Measurements from ENCODE around the gene HBA1.
"Not testable (repeated sequence)": the region's sequence is repeated elsewhere in the genome, so short reads cannot be mapped to it uniquely, and the experiment has no call there.

Gene HBA1

GRCh38 chr16:173928-174769 is 2.3 kb upstream of the HBA1 start:
- not testable (repeated sequence) for FAIRE-seq; DNase-seq (ENCODE audit: low spot score)

- FAIRE-seq (no peak), DNase-seq (ENCODE audit: low spot score) (no peak)
Measured at GRCh38 chr16:175011-175949, 1.2 kb upstream of the HBA1 start.

GRCh38 chr16:176006-176405 is 474 bp upstream of the HBA1 start:
- not testable (repeated sequence) for DNase-seq (ENCODE audit: low spot score); FAIRE-seq

GRCh38 chr16:177394-177822 is 928 bp downstream of the HBA1 start:
- DNase-seq (ENCODE audit: low spot score) (no peak), FAIRE-seq (no peak)

- no peak for DNase-seq (ENCODE audit: low spot score)
- FAIRE-seq: no peak
Measured at GRCh38 chr16:177981-178667, 1.6 kb downstream of the HBA1 start.

- DNase-seq (ENCODE audit: low spot score): no peak
- FAIRE-seq: no peak
Measured at GRCh38 chr16:178668-179015, 2.2 kb downstream of the HBA1 start.

GRCh38 chr16:179211-180092 is 3.0 kb downstream of the HBA1 start:
- FAIRE-seq (no peak), DNase-seq (ENCODE audit: low spot score) (no peak)

- FAIRE-seq: no peak
Measured at GRCh38 chr16:180101-180675, 3.7 kb downstream of the HBA1 start, which contains the start of gene HBQ1. HBQ1 (plus strand) TSS chr16:180459; CDS start chr16:180487, 28 bp downstream.

GRCh38 chr16:180681-181564 is 4.4 kb downstream of the HBA1 start:
- FAIRE-seq: no peak

More at GRCh38 chr16:180101-180675, 3.7 kb downstream of the HBA1 start, which contains the start of gene HBQ1:
- no peak for DNase-seq (ENCODE audit: low spot score)

GRCh38 chr16:181565-182021 is 5.1 kb downstream of the HBA1 start:
- no peak for DNase-seq (ENCODE audit: low spot score)
- no peak for FAIRE-seq

More at GRCh38 chr16:180681-181564, 4.4 kb downstream of the HBA1 start:
- DNase-seq (ENCODE audit: low spot score): no peak

GRCh38 chr16:183005-183404 is 6.5 kb downstream of the HBA1 start:
- DNase-seq (ENCODE audit: low spot score): no peak
- no peak for FAIRE-seq

GRCh38 chr16:185213-185612 is 8.7 kb downstream of the HBA1 start:
- FAIRE-seq: no peak

GRCh38 chr16:185691-186090 is 9.2 kb downstream of the HBA1 start:
- DNase-seq (ENCODE audit: low spot score): no peak
- FAIRE-seq: no peak

More at GRCh38 chr16:185213-185612, 8.7 kb downstream of the HBA1 start:
- no peak for DNase-seq (ENCODE audit: low spot score)

- FAIRE-seq: no peak
Measured at GRCh38 chr16:187330-187729, 10.8 kb downstream of the HBA1 start.

GRCh38 chr16:188674-189073 is 12.2 kb downstream of the HBA1 start:
- FAIRE-seq: no peak
- no peak for DNase-seq (ENCODE audit: low spot score)

More at GRCh38 chr16:187330-187729, 10.8 kb downstream of the HBA1 start:
- DNase-seq (ENCODE audit: low spot score): no peak

GRCh38 chr16:189604-190186 is 13.2 kb downstream of the HBA1 start:
- no peak for FAIRE-seq
- DNase-seq (ENCODE audit: low spot score): no peak

- DNase-seq (ENCODE audit: low spot score): no peak
- no peak for FAIRE-seq
Measured at GRCh38 chr16:191831-192230, 15.4 kb downstream of the HBA1 start.

GRCh38 chr16:192686-193085 is 16.2 kb downstream of the HBA1 start:
- FAIRE-seq (no peak), DNase-seq (ENCODE audit: low spot score) (no peak)

Measured in urothelium cell line (cell line).